HepG2 (cell line): ENCODE results near the gene LIME1. TPM values are rescaled to one million over a fixed set of nuclear protein-coding genes. Genes with fewer than 3 reads are reported as not detected.

Experiments
- ARHGAP35 ChIP-seq: sonication (generic); formaldehyde crosslinking; IDR thresholded peaks from 2 replicates; pipeline ENCODE4 v1.9.0; 2022; ENCODE audit warnings: mild to moderate bottlenecking, inconsistent platforms, moderate library complexity, missing genetic modification reagents, borderline replicate concordance
- BRCA1 ChIP-seq: sonication (generic); formaldehyde crosslinking; IDR thresholded peaks from 2 replicates; pipeline ENCODE4 v1.4.0; 2020; ENCODE audit warnings: missing genetic modification reagents
- GATA4 ChIP-seq: sonication (generic); IDR thresholded peaks from 2 replicates; pipeline ENCODE4 v1.6.1; 2016; ENCODE audit warnings: antibody characterized with exemption, low read depth, borderline replicate concordance
- MXD4 ChIP-seq: IDR thresholded peaks from 2 replicates; pipeline ENCODE4 v1.6.1; 2016; ENCODE audit warnings: mild to moderate bottlenecking, missing biosample characterization, missing genetic modification reagents
- RARA ChIP-seq: IDR thresholded peaks from 2 replicates; pipeline ENCODE4 v1.6.1; 2016; ENCODE audit warnings: missing genetic modification reagents, missing compliant biosample characterization
- RFX3 ChIP-seq: IDR thresholded peaks from 2 replicates; pipeline ENCODE4 v1.6.1; 2016; ENCODE audit warnings: missing biosample characterization, missing genetic modification reagents
- SOX5 ChIP-seq: IDR thresholded peaks from 2 replicates; pipeline ENCODE4 v1.6.1; 2016; ENCODE audit warnings: borderline replicate concordance
- ZFAT ChIP-seq: sonication (generic); formaldehyde crosslinking; conservative IDR thresholded peaks from 2 replicates; pipeline ENCODE4 v1.8.1; 2023; ENCODE audit warnings: missing genetic modification reagents, inconsistent platforms
- ZNF496 ChIP-seq: sonication (generic); formaldehyde crosslinking; IDR thresholded peaks from 2 replicates; pipeline ENCODE4 v1.8.1; 2023; ENCODE audit warnings: mild to moderate bottlenecking, moderate library complexity, missing genetic modification reagents; ENCODE audit not compliant: insufficient replicate concordance
- ZNF766 ChIP-seq: sonication (generic); formaldehyde crosslinking; IDR thresholded peaks from 2 replicates; pipeline ENCODE4 v1.5.0; 2020; ENCODE audit warnings: missing genetic modification reagents, borderline replicate concordance
- polyA plus RNA-seq, 8 experiments: library from polyadenylated mRNA; depleted of rRNA in 3 of 8; stranded (reverse) in 7 of 8; unstranded in 1 of 8; fragments of >200 nt; fragmentation: Illumina TruSeq in 4 of 8; extraction: Trizol in 4 of 8; gene quantifications; 2 replicates each; pipeline versions ENCODE4 v1.2.1 to v1.2.3, GENCODE V29; 2011 to 2016; ENCODE audit warnings: low read depth in 4 of 8, missing spikeins in 1 of 8, mixed read lengths in 1 of 8; ENCODE audit not compliant: insufficient read depth in 1 of 8
- total RNA-seq, 5 experiments: library from RNA; depleted of rRNA; stranded (reverse); fragments of >200 nt; fragmentation: Illumina TruSeq; extraction: Trizol; gene quantifications; 2 replicates each; pipeline ENCODE4 v1.2.3, GENCODE V29; 2016; ENCODE audit warnings: low read depth in 1 of 5
- TF ChIP-seq, protein P1 (sequence below): sonication (generic); formaldehyde crosslinking; IDR thresholded peaks from 2 replicates; pipeline ENCODE4 v1.5.1; 2020; ENCODE audit warnings: missing genetic modification reagents, mild to moderate bottlenecking, borderline replicate concordance
- TF ChIP-seq, protein P2 (sequence below), 2 experiments: fragments of 450-650 bp in 1 of 2; sonication (generic) in 1 of 2; formaldehyde crosslinking; IDR thresholded peaks; 2 replicates each; pipeline versions ENCODE4 v1.5.0 to v1.8.0; 2020 to 2022; ENCODE audit warnings: mild to moderate bottlenecking in 1 of 2, missing genetic modification reagents in 1 of 2
- TF ChIP-seq, protein P3 (sequence below): sonication (generic); formaldehyde crosslinking; IDR thresholded peaks from 2 replicates; pipeline ENCODE4 v1.4.0; 2020; ENCODE audit warnings: missing genetic modification reagents
- TF ChIP-seq, protein P4 (sequence below): sonication (generic); formaldehyde crosslinking; IDR thresholded peaks from 2 replicates; pipeline ENCODE4 v1.5.1; 2020; ENCODE audit warnings: mild to moderate bottlenecking, missing genetic modification reagents, moderate library complexity
- TF ChIP-seq, protein P5 (sequence below): sonication (generic); formaldehyde crosslinking; IDR thresholded peaks from 2 replicates; pipeline ENCODE4 v1.5.1; 2020; ENCODE audit warnings: missing genetic modification reagents, mild to moderate bottlenecking, borderline replicate concordance

The LIME1 gene
- total and polyA plus RNA-seq, 2 of the 13 experiments (the other 11 are each of a cell fraction or from before 2014, with no cell fraction given) = 13.0 to 61.5 TPM

DNA sequence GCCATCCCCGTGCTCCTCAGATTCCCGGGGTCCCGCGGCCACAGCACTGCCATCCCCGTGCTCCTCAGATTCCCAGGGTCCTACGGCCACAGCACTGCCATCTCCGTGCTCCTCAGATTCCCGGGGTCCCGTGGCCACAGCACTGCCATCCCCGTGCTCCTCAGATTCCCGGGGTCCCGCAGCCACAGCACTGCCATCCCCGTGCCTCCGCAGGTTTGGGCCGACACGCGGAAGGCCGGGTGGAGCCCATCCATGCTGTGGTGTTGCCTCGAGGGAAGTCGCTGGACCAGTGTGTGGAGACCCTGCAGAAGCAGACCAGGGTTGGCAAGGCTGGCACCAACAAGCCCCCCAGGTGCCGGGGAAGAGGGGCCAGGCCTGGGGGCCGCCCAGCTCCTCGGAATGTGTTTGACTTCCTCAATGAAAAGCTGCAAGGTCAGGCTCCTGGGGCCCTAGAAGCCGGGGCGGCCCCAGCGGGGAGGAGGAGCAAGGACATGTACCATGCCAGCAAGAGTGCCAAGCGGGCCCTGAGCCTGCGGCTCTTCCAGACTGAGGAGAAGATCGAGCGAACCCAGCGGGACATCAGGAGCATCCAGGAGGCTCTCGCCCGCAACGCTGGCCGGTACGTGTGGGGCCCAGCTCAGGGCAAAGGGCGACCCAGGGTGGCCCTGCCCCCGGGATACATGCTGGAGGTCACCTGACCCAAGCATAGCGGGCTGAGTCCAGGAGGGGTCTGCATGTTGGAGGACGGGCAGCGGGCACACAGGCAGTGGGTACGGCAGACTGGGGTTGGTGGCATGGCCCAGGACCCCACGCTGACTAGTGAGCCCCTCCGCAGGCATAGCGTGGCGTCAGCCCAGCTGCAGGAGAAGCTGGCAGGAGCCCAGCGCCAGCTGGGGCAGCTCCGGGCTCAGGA, 1.3 kb upstream of the LIME1 start (continued):
- TF ChIP-seq, protein P1, sequence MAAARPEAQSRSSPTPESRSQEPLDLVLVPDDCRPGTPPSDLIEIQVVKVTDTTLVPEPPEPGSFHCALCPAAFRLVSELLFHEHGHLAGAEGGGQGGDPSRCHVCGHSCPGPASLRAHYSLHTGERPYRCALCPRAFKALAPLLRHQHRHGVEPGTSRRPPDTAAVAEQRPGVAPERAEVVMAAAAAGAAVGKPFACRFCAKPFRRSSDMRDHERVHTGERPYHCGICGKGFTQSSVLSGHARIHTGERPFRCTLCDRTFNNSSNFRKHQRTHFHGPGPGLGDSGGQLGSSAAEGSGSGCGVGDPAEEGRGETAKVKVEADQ = no peak
- TF ChIP-seq RARA (no peak), ZFAT (no peak), GATA4 (no peak), SOX5 (CRISPR knock-in tag) (no peak), ARHGAP35 (peak; percentile 48; the same call in 1 of the 2 replicates), ZNF496 (CRISPR knock-in tag) (no peak), MXD4 (no peak), RFX3 (CRISPR knock-in tag) (no peak), BRCA1 (CRISPR knock-in tag) (no peak), ZNF766 (no peak)
- TF ChIP-seq, protein P2, sequence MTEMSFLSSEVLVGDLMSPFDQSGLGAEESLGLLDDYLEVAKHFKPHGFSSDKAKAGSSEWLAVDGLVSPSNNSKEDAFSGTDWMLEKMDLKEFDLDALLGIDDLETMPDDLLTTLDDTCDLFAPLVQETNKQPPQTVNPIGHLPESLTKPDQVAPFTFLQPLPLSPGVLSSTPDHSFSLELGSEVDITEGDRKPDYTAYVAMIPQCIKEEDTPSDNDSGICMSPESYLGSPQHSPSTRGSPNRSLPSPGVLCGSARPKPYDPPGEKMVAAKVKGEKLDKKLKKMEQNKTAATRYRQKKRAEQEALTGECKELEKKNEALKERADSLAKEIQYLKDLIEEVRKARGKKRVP (CRISPR knock-in tag; IDR thresholded peaks at IDR 0.05) = no peak
- TF ChIP-seq, protein P3, sequence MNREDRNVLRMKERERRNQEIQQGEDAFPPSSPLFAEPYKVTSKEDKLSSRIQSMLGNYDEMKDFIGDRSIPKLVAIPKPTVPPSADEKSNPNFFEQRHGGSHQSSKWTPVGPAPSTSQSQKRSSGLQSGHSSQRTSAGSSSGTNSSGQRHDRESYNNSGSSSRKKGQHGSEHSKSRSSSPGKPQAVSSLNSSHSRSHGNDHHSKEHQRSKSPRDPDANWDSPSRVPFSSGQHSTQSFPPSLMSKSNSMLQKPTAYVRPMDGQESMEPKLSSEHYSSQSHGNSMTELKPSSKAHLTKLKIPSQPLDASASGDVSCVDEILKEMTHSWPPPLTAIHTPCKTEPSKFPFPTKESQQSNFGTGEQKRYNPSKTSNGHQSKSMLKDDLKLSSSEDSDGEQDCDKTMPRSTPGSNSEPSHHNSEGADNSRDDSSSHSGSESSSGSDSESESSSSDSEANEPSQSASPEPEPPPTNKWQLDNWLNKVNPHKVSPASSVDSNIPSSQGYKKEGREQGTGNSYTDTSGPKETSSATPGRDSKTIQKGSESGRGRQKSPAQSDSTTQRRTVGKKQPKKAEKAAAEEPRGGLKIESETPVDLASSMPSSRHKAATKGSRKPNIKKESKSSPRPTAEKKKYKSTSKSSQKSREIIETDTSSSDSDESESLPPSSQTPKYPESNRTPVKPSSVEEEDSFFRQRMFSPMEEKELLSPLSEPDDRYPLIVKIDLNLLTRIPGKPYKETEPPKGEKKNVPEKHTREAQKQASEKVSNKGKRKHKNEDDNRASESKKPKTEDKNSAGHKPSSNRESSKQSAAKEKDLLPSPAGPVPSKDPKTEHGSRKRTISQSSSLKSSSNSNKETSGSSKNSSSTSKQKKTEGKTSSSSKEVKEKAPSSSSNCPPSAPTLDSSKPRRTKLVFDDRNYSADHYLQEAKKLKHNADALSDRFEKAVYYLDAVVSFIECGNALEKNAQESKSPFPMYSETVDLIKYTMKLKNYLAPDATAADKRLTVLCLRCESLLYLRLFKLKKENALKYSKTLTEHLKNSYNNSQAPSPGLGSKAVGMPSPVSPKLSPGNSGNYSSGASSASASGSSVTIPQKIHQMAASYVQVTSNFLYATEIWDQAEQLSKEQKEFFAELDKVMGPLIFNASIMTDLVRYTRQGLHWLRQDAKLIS (CRISPR knock-in tag) = no peak
- TF ChIP-seq, protein P4, sequence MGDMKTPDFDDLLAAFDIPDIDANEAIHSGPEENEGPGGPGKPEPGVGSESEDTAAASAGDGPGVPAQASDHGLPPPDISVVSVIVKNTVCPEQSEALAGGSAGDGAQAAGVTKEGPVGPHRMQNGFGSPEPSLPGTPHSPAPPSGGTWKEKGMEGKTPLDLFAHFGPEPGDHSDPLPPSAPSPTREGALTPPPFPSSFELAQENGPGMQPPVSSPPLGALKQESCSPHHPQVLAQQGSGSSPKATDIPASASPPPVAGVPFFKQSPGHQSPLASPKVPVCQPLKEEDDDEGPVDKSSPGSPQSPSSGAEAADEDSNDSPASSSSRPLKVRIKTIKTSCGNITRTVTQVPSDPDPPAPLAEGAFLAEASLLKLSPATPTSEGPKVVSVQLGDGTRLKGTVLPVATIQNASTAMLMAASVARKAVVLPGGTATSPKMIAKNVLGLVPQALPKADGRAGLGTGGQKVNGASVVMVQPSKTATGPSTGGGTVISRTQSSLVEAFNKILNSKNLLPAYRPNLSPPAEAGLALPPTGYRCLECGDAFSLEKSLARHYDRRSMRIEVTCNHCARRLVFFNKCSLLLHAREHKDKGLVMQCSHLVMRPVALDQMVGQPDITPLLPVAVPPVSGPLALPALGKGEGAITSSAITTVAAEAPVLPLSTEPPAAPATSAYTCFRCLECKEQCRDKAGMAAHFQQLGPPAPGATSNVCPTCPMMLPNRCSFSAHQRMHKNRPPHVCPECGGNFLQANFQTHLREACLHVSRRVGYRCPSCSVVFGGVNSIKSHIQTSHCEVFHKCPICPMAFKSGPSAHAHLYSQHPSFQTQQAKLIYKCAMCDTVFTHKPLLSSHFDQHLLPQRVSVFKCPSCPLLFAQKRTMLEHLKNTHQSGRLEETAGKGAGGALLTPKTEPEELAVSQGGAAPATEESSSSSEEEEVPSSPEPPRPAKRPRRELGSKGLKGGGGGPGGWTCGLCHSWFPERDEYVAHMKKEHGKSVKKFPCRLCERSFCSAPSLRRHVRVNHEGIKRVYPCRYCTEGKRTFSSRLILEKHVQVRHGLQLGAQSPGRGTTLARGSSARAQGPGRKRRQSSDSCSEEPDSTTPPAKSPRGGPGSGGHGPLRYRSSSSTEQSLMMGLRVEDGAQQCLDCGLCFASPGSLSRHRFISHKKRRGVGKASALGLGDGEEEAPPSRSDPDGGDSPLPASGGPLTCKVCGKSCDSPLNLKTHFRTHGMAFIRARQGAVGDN = peak; percentile 45
- TF ChIP-seq, protein P5, sequence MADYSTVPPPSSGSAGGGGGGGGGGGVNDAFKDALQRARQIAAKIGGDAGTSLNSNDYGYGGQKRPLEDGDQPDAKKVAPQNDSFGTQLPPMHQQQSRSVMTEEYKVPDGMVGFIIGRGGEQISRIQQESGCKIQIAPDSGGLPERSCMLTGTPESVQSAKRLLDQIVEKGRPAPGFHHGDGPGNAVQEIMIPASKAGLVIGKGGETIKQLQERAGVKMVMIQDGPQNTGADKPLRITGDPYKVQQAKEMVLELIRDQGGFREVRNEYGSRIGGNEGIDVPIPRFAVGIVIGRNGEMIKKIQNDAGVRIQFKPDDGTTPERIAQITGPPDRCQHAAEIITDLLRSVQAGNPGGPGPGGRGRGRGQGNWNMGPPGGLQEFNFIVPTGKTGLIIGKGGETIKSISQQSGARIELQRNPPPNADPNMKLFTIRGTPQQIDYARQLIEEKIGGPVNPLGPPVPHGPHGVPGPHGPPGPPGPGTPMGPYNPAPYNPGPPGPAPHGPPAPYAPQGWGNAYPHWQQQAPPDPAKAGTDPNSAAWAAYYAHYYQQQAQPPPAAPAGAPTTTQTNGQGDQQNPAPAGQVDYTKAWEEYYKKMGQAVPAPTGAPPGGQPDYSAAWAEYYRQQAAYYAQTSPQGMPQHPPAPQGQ (CRISPR knock-in tag) = no peak
